AG04449 (cell line): ENCODE measurements around the gene EXT2.

Experiments used
- CTCF ChIA-PET: fragments of 350-600 bp; formaldehyde crosslinking; extraction: SDS; loops from one replicate; lab custom pipeline; 2021; ENCODE audit warnings: antibody characterized with exemption; lab: Yijun Ruan, JAX
- POLR2A ChIA-PET: fragments of 400-600, 350-600 bp; formaldehyde crosslinking; extraction: SDS; loops from one replicate; lab custom pipeline; 2020; ENCODE audit warnings: antibody characterized with exemption, inconsistent platforms; lab: Yijun Ruan, JAX
- DNase-seq: peaks from one replicate; pipeline ENCODE4 v3.0.0-alpha.2; 2010; ENCODE audit warnings: low read depth, low spot score
- H3K4me3 ChIP-seq: 2 replicates; pipeline ENCODE4 v1.5.1; 2011; ENCODE audit warnings: low read depth, mild to moderate bottlenecking, control low read depth, low read length
- CTCF ChIP-seq: IDR thresholded peaks from one replicate; pipeline ENCODE4 v1.5.1; 2011; ENCODE audit warnings: mild to moderate bottlenecking, moderate library complexity, low read length, control low read depth, inconsistent platforms; ENCODE audit not compliant: insufficient read depth; ENCODE audit errors: missing control alignments

Gene EXT2

GRCh38 chr11:44190883-44191230, 95.4 kb downstream of the EXT2 start:
- no peak for DNase-seq
- POLR2A ChIA-PET: no interaction called here
- no peak for TF ChIP-seq CTCF
- no peak overlapping the region for H3K4me3 ChIP-seq
- CTCF ChIA-PET: interaction anchor here (1.2 to 1.6 kb wide), 3 partner anchors 21 to 95 kb away, joined by 3 to 4 read pairs (median 4); no protein-coding TSS in a partner anchor

GRCh38 chr11:44191322-44192016, 96.0 kb downstream of the EXT2 start:
- CTCF ChIA-PET: interaction anchor here (1.2 to 1.6 kb wide), 3 partner anchors 21 to 94 kb away, joined by 3 to 4 read pairs (median 4); no protein-coding TSS in a partner anchor

GRCh38 chr11:44192017-44192385, 96.5 kb downstream of the EXT2 start:
- no peak for TF ChIP-seq CTCF
- POLR2A ChIA-PET: no interaction called here
- H3K4me3 ChIP-seq: no peak overlapping the region
- CTCF ChIA-PET: interaction anchor here (1.2 kb wide), 1 partner anchor 20 kb away, joined by 4 read pairs; no protein-coding TSS in a partner anchor
- no peak for DNase-seq

More at GRCh38 chr11:44191322-44192016, 96.0 kb downstream of the EXT2 start:
- TF ChIP-seq CTCF: no peak
- no peak for DNase-seq
- POLR2A ChIA-PET: no interaction called here
- H3K4me3 ChIP-seq: no peak overlapping the region

GRCh38 chr11:44192462-44193100, 97.1 kb downstream of the EXT2 start:
- POLR2A ChIA-PET: no interaction called here
- TF ChIP-seq CTCF: no peak
- DNase-seq: no peak
- CTCF ChIA-PET: no interaction called here
- H3K4me3 ChIP-seq: no peak overlapping the region

GRCh38 chr11:44193856-44194255, 98.4 kb downstream of the EXT2 start:
- no peak for TF ChIP-seq CTCF
- no peak for DNase-seq
- ChIA-PET CTCF (no interaction called here), POLR2A (no interaction called here)
- H3K4me3 ChIP-seq: no peak overlapping the region

- CTCF ChIA-PET: no interaction called here
- TF ChIP-seq CTCF: no peak
- no peak for DNase-seq
- POLR2A ChIA-PET: no interaction called here
- no peak overlapping the region for H3K4me3 ChIP-seq
Observed at GRCh38 chr11:44198146-44198724, 102.8 kb downstream of the EXT2 start.
